Gastroesophageal sphincter (tissue), 3 donors: ENCODE results near the gene STEAP4.

Source experiments
- CTCF ChIP-seq, 4 experiments: fragments of 200-600 bp in 2 of 4; fragments of 450-650 bp in 2 of 4; sonication (generic) in 1 of 4; IDR thresholded peaks; one replicate each; pipeline ENCODE4 v1.5.1; 2017 to 2019; ENCODE audit warnings: antibody characterized with exemption in 4 of 4, mild to moderate bottlenecking in 2 of 4, moderate library complexity in 2 of 4
- EP300 ChIP-seq: sonication (generic); formaldehyde crosslinking; IDR thresholded peaks from one replicate; pipeline ENCODE4 v1.6.1; 2017; ENCODE audit warnings: antibody characterized with exemption, mild to moderate bottlenecking
- POLR2A ChIP-seq, 2 donors: fragments of 450-650 bp; IDR thresholded peaks; one replicate each; pipeline ENCODE4 v1.6.1; 2017; ENCODE audit warnings: antibody characterized with exemption in 2 of 2, mild to moderate bottlenecking in 2 of 2, moderate library complexity in 1 of 2
- POLR2AphosphoS5 ChIP-seq: sonication (generic); formaldehyde crosslinking; IDR thresholded peaks from one replicate; pipeline ENCODE4 v1.6.1; 2017; ENCODE audit warnings: antibody characterized with exemption

- TF ChIP-seq POLR2A (IDR thresholded peaks at IDR 0.05): no peak
- no peak for TF ChIP-seq CTCF (IDR thresholded peaks at IDR 0.05)
- no peak for TF ChIP-seq POLR2AphosphoS5
- TF ChIP-seq EP300: no peak
Measured at GRCh38 chr7:88347090-88347489, 40.4 kb upstream of the STEAP4 start.
